ENCODE results near the gene PAPOLG.

GRCh38 chr2:60830991-60831390, 74.9 kb downstream of the PAPOLG start:
- TF ChIP-seq CTCF (IDR thresholded peaks at IDR 0.05) (no peak), POLR2AphosphoS5 (IDR thresholded peaks at IDR 0.05) (no peak), POLR2A (IDR thresholded peaks at IDR 0.05) (no peak), EP300 (IDR thresholded peaks at IDR 0.05) (no peak)
